HEK293T (cell line): Measurements from ENCODE around the gene BICD2.

Experiments used
- CTCF ChIA-PET: fragments of 350-600 bp; formaldehyde crosslinking; extraction: SDS; loops from one replicate; lab custom pipeline; 2021; ENCODE audit warnings: antibody characterized with exemption, inconsistent platforms; lab: Yijun Ruan, JAX
- POLR2A ChIA-PET: fragments of 350-600 bp; formaldehyde crosslinking; extraction: SDS; loops from one replicate; lab custom pipeline; 2020; ENCODE audit warnings: antibody characterized with exemption, inconsistent platforms; lab: Yijun Ruan, JAX
- DNase-seq: peaks from one replicate; pipeline ENCODE4 v3.0.0; 2012; ENCODE audit warnings: mixed read lengths; ENCODE audit errors: extremely low spot score
- ARNT ChIP-seq: fragments of 450-650 bp; IDR thresholded peaks from 2 replicates; pipeline ENCODE4 v1.6.1; 2017; ENCODE audit warnings: mild to moderate bottlenecking
- BHLHE40 ChIP-seq: fragments of 450-650 bp; IDR thresholded peaks from 2 replicates; pipeline ENCODE4 v1.6.1; 2016; ENCODE audit warnings: mild to moderate bottlenecking, moderate library complexity, borderline replicate concordance
- CTBP1 ChIP-seq: fragments of 450-650 bp; IDR thresholded peaks from 2 replicates; pipeline ENCODE4 v1.6.1; 2016; ENCODE audit warnings: borderline replicate concordance
- ELF4 ChIP-seq: fragments of 450-650 bp; IDR thresholded peaks from 2 replicates; pipeline ENCODE4 v1.6.1; 2017; ENCODE audit warnings: antibody characterized with exemption
- FOXA1 ChIP-seq: fragments of 450-650 bp; IDR thresholded peaks from 2 replicates; pipeline ENCODE4 v1.6.1; 2016; ENCODE audit warnings: mild to moderate bottlenecking
- FOXK2 ChIP-seq: fragments of 450-650 bp; IDR thresholded peaks from 2 replicates; pipeline ENCODE4 v1.6.1; 2016; ENCODE audit warnings: mild to moderate bottlenecking
- FOXM1 ChIP-seq: fragments of 450-650 bp; IDR thresholded peaks from 2 replicates; pipeline ENCODE4 v1.6.1; 2017; ENCODE audit warnings: mild to moderate bottlenecking, borderline replicate concordance
- HDGF ChIP-seq: fragments of 450-650 bp; IDR thresholded peaks from 2 replicates; pipeline ENCODE4 v1.6.1; 2017; ENCODE audit warnings: antibody characterized with exemption, borderline replicate concordance
- L3MBTL2 ChIP-seq: fragments of 450-650 bp; conservative IDR thresholded peaks from 2 replicates; pipeline ENCODE4 v1.6.1; 2016; ENCODE audit warnings: mild to moderate bottlenecking
- LEF1 ChIP-seq: fragments of 450-650 bp; IDR thresholded peaks from 2 replicates; pipeline ENCODE4 v1.6.1; 2017; ENCODE audit warnings: mild to moderate bottlenecking, borderline replicate concordance
- NFRKB ChIP-seq: fragments of 450-650 bp; IDR thresholded peaks from 2 replicates; pipeline ENCODE4 v1.6.1; 2016; ENCODE audit warnings: mild to moderate bottlenecking, moderate library complexity
- PKNOX1 ChIP-seq: fragments of 450-650 bp; IDR thresholded peaks from 2 replicates; pipeline ENCODE4 v1.6.1; 2016
- SP1 ChIP-seq: fragments of 450-650 bp; IDR thresholded peaks from 2 replicates; pipeline ENCODE4 v1.6.1; 2017
- SUZ12 ChIP-seq: fragments of 450-650 bp; IDR thresholded peaks from 2 replicates; pipeline ENCODE4 v1.6.1; 2016; ENCODE audit warnings: mild to moderate bottlenecking
- TARDBP ChIP-seq: fragments of 450-650 bp; IDR thresholded peaks from 2 replicates; pipeline ENCODE4 v1.6.1; 2016
- ZNF384 ChIP-seq: fragments of 450-650 bp; IDR thresholded peaks from 2 replicates; pipeline ENCODE4 v1.6.1; 2016

The BICD2 gene

DNA sequence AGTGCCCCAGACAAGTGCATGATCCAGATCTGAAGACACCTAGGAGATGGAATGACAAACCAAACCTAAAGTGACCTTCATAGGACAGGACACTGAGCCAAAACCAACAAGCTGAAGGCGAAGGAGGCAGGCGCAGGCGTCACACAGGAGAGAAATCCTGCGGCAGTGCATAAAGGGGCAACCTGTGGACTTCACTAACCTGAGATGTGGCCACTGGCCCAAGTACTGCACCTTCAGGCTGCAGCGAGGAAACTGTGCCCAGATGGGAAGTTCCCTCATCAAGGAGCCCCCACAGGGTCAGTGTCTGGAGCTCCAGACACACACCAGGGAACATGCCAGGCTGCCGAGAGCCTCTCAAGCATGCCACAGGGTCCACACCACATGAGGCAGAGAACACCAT is 98.4 kb downstream of the BICD2 start:
- ChIA-PET POLR2A (no interaction called here), CTCF (no interaction called here)
- DNase-seq, result no peak
- TF ChIP-seq SP1 (no peak), ZNF384 (no peak), FOXA1 (no peak), TARDBP (no peak), HDGF (no peak), FOXK2 (no peak), CTBP1 (no peak), NFRKB (no peak), PKNOX1 (no peak)

DNA sequence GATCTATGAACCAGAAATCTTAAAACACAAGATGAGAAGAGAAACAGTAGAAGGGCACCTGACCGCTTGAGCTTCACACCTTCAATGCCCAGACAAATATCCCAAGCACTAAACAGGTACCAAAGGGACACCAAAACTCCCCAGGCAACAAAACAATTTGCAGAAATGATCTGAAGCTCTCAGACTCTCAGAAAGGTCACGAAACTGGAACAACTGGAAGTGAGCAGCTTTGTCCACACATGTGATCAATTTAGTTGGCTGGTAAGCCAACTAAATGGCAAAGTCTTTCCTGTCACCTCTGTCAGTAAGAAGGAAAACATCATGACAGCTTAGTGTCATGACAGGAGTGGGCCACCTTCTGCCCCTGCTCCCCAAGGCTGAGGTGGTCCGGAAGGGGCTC is 98.8 kb downstream of the BICD2 start:
- no peak for DNase-seq
- TF ChIP-seq PKNOX1 (no peak), TARDBP (no peak), CTBP1 (no peak), BHLHE40 (no peak), LEF1 (no peak), ARNT (no peak), FOXK2 (no peak), HDGF (no peak)
- ChIA-PET CTCF (no interaction called here), POLR2A (no interaction called here)

- TF ChIP-seq ZNF384 (no peak), NFRKB (no peak), PKNOX1 (no peak), LEF1 (no peak), FOXA1 (no peak), FOXM1 (no peak), SUZ12 (no peak), CTBP1 (no peak), FOXK2 (no peak), BHLHE40 (no peak), ELF4 (no peak), L3MBTL2 (no peak), SP1 (no peak), TARDBP (no peak)
- ChIA-PET CTCF (no interaction called here), POLR2A (no interaction called here)
- no peak for DNase-seq
These were observed 100.1 kb downstream of the BICD2 start for GRCh38 chr9:92664394-92665152.

GRCh38 chr9:92663951-92664350 is 100.7 kb downstream of the BICD2 start:
- ChIA-PET POLR2A (no interaction called here), CTCF (no interaction called here)
- DNase-seq, result no peak
- TF ChIP-seq FOXK2, result no peak
- TF ChIP-seq FOXM1, result no peak
- TF ChIP-seq ELF4, result no peak
- no peak for TF ChIP-seq HDGF
- TF ChIP-seq PKNOX1, result no peak
- no peak for TF ChIP-seq LEF1
- TF ChIP-seq CTBP1, result no peak
- TF ChIP-seq NFRKB, result no peak
- no peak for TF ChIP-seq ARNT
- TF ChIP-seq TARDBP, result no peak
- TF ChIP-seq FOXA1, result no peak
- TF ChIP-seq SP1, result no peak
- no peak for TF ChIP-seq BHLHE40
- no peak for TF ChIP-seq L3MBTL2

- DNase-seq, result no peak
- CTCF ChIA-PET, result no interaction called here
- TF ChIP-seq TARDBP (no peak), SP1 (no peak), ZNF384 (no peak), FOXA1 (no peak), NFRKB (no peak), BHLHE40 (no peak), SUZ12 (no peak), PKNOX1 (no peak), CTBP1 (no peak), FOXK2 (no peak), ELF4 (no peak), HDGF (no peak), ARNT (no peak), FOXM1 (no peak)
- POLR2A ChIA-PET, result no interaction called here
These were observed 101.5 kb downstream of the BICD2 start for GRCh38 chr9:92663126-92663525.
